CD4-positive, alpha-beta T cell treated with Interleukin-12 subunit alpha and Interleukin-12 subunit beta, for 1 hour (primary cell): ENCODE measurements around the gene KCNV2.
"Not testable (repeated sequence)": the region's sequence is repeated elsewhere in the genome, so short reads cannot be mapped to it uniquely, and the experiment has no call there.

ENCODE experiments used
- DNase-seq: peaks from one replicate; pipeline ENCODE4 v3.0.0-alpha.2; 2020

Gene KCNV2

DNA sequence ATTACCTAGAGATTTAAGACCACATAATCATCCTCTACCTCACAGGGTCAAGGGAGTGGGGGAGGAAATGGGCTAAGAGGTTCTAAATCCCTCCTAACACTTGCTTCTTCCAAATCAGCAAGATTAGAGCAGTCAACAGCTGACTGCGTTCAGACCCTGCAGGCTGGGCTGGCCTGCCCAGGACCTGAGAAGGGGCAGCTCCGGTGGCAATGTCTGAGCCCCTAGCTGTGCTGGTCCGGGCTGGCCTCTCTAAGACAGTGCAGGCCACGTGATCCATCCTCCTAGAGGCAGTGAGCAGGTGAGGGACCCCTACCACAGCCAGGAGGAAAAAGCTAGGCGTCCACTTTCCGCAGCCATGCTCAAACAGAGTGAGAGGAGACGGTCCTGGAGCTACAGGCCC lies at the start of gene KCNV2:
Gene KCNV2 (plus strand): TSS at position 126 of the 400 bp plus-strand sequence. CDS start 230 bp downstream, at position 356.
- DNase-seq: no peak

DNA sequence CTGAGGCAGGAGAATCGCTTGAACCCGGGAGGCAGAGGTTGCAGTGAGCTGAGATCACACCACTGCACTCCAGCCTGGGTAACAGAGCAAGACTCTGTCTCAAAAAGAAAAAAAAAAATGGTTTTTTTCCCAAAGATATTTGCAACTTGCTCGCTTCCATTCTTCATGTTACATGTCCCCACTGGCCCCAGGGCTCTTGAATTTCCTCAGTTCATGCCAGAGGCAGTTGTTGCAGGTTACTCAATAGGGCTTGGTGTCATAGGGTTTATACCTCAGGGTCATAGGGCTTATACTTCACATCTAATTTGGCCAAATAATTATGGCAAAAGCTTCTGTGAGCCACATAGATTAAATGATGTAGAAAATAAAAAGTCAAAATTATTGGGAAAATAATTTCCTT lies 44.1 kb upstream of the KCNV2 start:
- DNase-seq: no peak

DNA sequence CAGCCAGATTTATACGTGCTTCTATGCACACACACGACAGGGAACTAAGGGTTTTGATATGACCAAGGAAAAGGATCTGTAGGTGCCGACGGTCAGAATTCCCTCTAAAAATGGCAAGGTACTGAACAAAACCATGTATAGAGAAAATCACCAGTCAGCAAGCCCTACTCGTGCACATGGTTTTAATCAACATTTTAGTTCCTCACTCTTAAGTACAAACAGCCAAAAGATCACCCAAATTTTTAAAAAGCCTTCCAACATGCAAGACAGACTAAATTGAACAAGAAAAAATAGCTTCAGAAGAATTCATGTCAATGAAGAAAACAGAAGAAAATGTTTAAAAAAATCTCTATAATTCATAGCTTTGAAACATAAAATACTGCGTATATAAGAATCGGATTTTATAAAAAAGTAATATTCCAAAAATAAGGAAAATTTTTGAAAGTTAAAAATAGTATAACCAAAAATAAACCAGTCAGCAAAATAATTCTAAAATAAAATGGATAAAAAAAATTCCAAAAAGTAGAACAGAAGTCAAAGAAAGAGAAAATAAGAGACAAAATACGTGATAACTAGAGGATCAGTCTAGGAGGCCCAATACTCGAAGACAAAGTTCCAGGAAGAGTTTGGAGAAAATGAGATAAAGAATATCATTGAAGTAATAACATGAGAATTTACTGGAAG lies 43.0 kb upstream of the KCNV2 start:
- DNase-seq: no peak

DNA sequence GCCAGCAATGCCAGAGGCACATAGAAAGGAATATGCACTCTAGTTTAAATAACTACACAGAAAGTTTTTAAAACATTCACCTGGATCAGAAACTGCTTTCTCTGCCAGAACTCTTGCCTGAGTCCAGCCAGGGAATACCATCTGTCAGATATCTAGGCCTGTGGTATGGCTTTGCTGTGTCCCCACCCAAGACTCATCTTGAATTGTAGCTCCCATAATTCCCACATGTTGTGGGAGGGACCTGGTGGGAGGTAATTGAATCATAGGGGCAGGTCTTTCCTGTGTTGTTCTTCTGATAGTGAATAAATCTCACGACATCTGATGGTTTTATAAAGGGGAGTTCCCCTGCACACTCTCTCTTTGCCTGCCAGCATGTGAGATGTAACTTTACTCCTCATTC lies 41.5 kb upstream of the KCNV2 start:
- no peak for DNase-seq

DNA sequence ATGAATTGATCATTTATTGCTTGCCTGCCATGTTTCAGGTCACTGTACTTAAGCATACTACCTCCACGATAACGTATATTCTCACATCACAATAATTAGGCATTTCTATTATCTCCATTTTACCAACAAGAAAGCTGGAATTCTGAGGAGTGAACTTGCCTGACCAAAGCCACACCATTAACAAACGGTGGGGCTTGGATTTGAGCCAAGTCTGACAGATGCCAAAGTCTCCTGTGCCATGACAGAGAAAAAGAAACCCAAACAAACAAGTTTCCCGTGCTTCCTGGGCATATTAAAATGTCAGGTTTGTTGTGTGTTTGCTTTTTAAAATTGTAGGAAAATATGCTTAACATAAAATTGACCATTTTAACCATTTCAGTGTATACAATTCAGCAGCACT lies 40.8 kb upstream of the KCNV2 start:
- no peak for DNase-seq

DNA sequence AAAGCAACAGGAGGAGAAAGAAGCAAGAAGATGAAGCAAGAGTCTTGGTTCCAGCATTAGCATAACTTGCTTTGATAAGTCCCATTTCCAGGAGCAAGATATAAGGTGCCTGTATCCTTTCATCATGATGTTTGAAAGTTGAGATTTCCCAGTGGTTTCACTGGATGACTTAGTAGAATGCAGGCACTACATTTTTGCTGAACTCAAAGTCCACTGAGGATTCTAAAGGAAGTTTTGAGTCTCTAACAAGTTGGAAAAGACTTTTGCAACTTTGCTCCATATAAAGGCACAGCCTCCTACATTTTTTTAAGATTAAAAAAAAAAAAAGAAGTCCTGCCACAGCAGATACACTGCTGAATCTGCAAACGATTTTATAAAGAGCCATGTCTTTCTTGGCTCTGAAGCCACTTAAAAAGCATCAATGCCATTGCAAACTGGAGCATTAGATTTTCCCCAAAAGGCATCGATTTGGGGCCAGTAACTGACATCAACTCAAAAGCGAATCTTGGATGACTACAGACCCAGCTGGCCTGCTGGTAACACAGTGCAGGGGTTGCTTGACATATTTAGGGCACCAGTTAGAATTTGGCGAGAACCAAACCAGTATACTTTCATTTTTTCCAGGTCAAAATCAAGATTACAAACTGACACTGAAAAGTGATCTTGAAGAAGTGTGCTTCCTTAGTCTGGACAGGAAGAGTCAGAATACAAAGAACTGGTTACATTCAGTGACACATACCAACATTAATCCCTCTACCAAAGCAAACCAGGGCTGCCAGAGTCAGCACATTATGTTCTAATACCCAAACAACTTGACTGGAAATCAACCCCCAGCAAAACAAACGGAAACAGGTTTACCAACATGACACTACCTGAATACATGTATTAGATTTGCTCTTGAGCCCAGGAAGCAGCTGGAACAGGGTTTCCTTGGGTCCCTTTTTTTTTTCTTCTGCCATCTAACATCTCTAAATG lies 39.1 kb upstream of the KCNV2 start:
- no peak for DNase-seq

DNA sequence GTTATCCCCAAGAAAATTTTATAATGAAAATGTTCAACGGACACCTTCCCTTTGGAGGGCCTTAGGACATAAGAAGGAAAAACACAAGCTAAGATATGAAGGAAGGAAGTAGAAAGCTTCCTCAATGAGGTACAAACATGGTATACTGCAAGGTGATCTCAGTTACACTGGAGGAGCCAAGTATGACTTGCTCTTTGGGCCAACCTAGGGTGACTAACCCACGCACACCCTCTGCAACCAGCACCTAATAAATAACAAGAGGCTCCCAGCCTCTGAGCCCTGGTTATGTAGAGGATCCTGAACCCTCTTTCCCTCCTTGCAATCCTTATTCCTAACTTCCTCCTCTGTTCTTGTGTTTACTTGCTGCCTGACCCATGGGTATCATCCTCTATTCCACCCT lies 38.3 kb upstream of the KCNV2 start:
- DNase-seq: no peak

DNA sequence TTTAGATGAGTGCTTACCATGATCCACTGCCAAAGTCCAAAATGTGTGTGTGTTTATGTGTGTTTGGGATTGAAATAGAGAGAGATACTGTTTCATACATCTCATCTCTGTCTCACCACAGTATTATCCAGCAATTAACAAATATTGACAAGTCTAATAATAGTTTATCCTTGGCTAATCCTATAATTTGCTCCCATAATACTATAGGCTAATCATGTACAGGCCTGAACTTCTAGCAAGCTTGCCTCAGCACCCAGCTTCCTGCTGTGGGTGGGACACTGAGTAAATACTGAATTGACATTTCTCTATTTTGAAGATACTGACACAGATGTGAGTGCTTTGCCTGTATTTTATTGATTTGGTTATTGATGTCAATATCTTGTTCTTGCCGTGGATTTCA lies 35.3 kb upstream of the KCNV2 start:
- no peak for DNase-seq

DNA sequence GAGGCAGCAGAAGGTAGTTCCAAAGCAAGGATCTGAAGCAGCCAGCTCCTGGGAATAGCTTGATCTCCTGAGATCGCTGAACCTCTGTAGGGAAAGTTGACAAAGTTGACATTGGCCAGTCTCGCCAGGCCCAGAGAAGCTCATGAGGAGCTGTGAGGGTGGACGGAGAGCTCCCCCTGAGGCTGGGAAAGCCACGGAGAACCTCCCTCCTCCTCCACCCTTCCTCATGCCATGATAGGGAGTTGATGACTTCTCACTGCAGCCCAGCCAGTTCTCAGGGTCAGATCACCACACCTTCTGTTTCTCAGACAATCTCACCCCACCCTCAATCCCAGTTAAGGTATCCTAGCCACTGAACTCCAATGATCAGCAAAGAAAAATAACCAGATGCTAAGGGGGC lies 30.4 kb upstream of the KCNV2 start:
- no peak for DNase-seq

DNA sequence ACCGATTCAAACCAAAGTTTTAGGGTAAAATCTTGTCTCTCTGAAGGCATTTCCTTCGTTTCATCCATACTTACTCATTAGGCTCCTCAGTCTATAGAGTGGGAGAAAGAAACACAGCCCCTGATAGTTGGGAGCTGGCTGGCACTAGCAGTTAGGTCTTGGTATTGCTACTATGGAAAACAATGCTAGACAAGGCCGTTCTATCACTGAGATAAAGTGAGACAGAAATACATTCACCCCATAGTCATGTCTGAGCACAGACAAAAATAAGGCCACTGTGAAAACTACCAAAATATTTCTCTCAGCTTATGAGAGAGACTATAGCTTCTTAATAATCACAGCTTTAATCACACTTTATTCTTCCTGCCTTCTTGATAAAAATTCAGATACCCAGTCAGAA lies 28.7 kb upstream of the KCNV2 start:
- no peak for DNase-seq

DNA sequence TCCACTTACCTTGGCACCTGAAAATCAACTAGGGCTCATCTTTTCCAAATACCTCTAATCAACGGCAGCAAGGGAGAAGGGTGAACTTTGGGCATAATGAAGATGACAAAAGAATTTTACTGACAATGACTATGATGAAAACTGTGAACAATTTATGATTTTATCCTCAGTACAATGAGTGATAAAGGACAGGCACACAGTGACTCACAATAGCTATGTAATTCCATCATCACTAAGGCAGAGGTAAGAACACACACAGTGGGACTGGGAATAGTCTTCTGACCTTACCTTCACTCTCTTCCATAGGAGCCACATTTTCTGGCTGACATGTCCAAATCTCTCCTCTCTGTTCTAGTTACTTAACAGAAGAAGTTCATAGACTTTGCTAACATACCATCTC lies 26.1 kb upstream of the KCNV2 start:
- no peak for DNase-seq

DNA sequence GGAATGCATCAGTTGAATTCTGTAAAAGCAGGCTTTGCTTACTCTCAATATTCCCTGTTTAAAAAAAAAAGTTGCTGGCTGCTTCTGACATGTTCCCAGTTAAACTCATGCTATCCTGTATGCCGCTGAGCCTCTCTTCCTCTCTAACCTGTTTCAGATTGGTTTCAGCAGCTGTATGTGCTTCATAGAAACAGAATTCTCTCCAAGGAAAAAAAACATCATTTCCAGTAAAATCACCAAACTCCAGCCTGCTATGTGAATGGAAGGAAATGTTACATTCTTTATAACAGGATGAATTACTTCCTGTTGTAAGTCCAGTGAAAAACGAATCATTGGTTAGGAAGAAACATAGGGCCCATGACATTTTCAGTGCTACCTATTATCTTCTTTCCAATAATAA lies 25.7 kb upstream of the KCNV2 start:
- DNase-seq: no peak

DNA sequence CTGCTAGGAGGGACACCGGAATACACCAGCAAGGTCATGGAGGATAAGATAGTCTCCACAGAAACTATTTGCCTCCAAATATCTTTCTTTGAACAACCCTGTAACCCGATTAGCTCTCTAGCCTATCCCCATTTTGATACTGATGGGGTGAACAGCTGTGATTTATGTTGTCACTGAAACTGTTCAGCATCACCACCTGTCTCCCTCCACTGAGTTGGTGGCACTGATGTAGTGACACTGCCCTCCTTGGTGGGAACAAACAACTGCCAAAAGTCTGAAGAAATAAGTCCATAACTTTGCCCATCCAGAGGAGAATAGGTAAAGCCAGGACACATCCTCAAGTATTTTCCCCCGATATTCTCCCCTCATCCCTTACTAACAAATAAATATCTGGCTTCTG lies 24.3 kb upstream of the KCNV2 start:
- DNase-seq: no peak

DNA sequence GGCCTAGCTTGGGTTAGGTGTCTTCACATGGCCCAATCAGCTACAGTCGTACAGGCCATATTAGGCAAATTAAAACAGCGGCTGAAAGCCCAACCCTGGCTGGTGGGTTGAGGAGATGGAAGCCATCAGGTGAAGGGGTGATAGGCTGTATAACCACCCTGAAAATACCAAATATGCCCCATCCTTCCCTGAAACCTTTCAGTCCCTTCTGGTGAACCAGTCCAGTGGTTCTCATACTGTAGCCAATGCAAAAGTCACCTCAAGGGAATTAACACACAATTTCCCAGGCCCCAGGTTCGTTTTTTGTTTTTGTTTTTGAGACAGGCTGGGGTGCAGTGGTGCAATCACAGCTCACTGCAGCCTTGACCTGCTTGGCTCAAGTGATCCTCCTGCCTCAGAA lies 19.8 kb upstream of the KCNV2 start:
- DNase-seq: no peak

DNA sequence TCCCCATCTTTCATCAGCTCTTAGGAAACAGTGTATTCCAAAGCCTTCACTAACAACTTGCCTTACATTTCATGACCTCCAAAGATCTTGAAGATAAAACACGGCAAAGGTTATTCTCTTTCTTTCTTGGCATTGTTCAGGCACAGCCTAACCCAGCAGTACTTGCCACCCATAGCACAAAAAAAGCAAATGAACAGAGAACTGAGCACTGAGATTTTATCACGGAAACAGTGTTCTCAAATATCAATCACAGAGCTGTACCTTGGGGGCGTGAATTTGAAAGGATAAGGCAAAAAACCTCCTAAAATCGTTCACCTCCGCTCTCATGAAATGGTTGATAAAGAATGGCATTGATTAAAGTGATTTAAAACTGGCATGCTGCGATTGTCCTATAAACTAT lies 16.9 kb upstream of the KCNV2 start:
- no peak for DNase-seq

DNA sequence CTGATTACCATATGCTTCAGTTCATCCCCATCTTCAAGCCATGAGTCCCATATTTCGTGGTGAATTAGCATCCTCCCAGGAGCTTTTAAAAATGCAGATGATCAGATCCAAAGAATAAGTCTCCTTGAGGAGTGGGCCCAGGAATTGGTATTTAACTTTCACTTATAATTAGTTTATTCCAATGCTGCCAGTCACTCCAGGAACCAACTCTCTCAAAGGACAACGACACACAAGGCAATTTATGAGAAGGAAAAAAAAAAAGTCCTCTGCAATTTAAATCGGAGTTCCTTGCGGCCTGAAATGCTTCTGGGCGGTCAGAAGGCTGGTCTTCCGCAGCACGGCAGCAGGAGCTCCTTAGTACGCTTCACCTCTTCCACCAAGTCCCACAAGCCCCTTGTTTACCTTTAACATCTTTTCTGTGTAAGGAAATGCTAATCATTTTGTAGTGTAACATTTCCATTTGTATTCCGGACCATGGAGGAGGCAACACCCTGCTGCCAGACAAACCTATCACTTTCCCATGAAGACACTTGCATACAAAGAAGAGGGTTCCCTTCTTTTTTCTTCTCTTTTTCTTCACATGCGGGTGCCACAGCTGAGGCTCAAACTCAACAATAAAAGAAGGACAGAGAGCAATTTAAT lies 16.3 kb upstream of the KCNV2 start:
- DNase-seq: no peak

DNA sequence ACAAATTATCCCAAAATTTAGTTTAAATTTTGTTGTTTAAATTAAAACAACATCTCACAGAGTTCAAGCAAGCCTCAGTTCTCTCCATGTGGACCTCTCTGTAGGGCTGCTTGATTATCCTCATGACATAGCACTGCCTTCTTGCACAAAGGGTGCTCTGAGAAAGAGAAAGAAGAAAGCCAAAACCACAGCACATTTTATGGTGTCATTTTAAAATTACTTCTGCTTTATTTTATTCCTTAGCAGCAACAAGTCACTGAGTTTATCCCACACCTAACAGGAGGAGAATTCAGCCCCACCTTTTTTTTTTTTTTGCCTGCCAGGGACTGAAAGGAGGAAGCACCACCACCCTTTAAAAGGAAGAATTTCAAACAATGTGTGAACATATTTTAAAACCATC lies 12.8 kb upstream of the KCNV2 start:
- DNase-seq: no peak

DNA sequence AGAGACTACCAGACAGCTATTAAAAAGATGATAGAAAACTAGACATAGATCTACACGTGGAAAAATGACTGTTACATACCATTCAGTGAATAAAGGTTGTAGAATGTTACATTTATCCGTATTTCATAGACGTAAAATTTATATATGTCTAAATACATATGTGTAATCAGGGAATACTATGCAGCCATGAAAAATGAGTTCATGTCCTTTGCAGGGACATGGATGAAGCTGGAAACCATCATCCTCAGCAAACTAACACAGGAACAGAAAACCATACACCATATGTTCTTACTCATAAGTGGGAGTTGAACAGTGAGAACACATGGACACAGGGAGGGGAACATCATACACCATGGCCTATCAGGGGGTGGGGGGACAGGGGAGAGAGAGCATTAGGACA lies 10.1 kb upstream of the KCNV2 start:
- not testable (repeated sequence) for DNase-seq

DNA sequence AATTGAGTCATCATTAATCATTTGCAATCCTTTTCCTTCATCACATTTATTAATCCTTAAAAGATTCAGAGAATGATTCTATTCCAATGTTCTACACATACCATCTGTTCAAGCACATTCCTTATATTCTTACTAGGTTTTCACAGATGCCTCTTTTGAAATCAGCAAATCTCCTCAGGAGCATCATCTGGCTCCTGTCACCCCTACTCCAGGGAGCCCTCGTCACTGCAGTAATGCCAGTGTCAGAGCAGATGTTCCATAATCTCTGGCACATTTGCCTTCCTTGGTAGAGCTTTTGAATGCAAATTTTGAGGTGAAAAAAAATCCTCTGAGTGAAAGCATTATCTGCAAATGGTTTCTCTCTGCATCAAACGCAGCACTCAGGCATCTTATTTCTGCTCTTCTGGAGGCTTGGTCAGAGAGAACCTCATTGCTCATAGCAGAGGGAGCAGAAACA lies 7.6 kb upstream of the KCNV2 start:
- DNase-seq: no peak

DNA sequence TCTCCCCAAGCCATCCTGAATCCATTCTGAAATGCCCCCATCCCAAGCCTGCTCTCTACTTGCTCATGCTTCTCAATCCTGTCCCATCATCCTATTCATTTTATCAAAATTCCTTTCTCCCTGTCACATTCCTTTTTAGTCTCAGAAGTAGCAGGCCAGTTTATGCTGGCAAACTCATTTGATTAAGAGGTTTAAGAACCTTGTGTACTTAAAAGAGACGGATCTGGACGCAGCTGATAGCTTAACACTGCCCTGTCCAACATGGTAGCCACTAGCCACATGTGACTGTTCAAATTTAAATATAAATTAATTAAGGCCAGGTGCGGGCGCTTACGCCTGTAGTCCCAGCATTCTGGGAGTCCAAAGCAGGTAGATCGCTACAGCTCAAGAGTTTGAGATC lies 5.6 kb upstream of the KCNV2 start:
- no peak for DNase-seq

DNA sequence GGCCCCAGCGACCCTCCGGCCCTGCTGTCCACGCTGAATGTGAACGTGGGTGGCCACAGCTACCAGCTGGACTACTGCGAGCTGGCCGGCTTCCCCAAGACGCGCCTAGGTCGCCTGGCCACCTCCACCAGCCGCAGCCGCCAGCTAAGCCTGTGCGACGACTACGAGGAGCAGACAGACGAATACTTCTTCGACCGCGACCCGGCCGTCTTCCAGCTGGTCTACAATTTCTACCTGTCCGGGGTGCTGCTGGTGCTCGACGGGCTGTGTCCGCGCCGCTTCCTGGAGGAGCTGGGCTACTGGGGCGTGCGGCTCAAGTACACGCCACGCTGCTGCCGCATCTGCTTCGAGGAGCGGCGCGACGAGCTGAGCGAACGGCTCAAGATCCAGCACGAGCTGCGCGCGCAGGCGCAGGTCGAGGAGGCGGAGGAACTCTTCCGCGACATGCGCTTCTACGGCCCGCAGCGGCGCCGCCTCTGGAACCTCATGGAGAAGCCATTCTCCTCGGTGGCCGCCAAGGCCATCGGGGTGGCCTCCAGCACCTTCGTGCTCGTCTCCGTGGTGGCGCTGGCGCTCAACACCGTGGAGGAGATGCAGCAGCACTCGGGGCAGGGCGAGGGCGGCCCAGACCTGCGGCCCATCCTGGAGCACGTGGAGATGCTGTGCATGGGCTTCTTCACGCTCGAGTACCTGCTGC lies 839 bp downstream of the KCNV2 start:
- DNase-seq: no peak

DNA sequence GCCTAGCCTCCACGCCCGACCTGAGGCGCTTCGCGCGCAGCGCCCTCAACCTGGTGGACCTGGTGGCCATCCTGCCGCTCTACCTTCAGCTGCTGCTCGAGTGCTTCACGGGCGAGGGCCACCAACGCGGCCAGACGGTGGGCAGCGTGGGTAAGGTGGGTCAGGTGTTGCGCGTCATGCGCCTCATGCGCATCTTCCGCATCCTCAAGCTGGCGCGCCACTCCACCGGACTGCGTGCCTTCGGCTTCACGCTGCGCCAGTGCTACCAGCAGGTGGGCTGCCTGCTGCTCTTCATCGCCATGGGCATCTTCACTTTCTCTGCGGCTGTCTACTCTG lies 1.4 kb downstream of the KCNV2 start:
- no peak for DNase-seq

DNA sequence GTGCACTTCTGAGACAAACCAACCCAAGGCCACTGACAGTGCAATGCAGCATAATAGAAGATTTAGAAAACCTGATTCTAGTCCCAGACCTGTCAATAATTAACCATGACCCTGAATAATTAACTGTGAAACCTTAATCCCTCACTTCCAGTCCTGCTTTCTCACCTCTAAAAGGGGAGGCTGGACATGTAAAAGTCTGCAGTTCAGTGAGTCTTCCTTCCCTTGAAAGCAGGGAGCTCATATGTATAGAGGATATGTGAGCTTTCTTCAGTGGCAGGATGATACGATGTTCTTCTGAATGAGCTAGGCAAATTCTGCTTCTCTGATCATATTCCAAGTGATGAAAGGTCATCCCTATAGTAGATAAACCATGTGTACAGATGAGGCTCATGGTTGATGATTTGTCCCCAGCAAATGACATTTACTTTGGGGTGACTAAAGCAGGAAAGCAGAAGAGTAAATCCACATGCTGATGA lies 2.9 kb downstream of the KCNV2 start:
- no peak for DNase-seq
